GM19438 (cell line): ENCODE results near the gene CLEC20A.

Experiments used
- ATAC-seq: cut with Tn5 transposase; IDR thresholded peaks from one replicate; pipeline ENCODE4 v1.9.1; 2021; ENCODE audit warnings: low read depth; ENCODE audit not compliant: unreplicated experiment

Gene CLEC20A

DNA sequence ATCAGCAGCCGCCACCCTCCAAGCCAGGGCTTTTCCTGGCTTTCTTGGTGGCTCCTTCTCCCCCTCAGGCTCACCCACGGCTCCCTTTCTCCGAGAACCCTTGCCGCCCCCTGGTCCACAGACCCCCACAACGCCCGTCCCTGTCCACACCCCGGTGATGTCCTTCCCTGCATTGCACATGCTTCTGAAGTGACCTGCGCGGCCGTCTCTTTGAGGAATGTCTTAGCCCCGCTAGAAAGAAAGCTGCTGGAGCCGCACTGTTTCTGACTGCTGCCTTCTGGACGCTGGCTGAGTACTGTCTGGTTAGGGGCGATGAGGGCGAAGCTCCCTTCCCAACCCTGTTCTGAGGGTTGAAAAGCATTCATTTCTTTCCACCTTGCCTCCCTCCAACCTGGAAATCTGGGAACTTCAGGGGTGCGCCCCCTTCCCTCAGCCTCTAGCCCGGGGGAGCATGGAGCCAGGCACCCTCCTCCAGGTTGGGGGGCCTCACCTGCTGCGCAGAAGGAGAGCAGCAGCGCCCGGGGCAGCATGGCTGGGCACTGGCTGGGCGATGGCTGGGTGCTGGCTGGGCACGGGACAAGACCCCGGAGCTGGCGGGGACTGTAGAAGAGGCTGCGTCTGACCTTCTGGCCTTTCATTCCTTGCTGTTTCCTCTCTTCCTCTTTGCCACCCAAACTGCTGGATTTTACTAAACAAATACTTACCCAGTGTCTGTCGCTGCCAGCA is at the start of gene CLEC20A:
CLEC20A (minus strand) TSS at position 555 of the 726 bp plus-strand sequence; CDS start at position 530, 25 bp downstream.
- ATAC-seq = no peak

DNA sequence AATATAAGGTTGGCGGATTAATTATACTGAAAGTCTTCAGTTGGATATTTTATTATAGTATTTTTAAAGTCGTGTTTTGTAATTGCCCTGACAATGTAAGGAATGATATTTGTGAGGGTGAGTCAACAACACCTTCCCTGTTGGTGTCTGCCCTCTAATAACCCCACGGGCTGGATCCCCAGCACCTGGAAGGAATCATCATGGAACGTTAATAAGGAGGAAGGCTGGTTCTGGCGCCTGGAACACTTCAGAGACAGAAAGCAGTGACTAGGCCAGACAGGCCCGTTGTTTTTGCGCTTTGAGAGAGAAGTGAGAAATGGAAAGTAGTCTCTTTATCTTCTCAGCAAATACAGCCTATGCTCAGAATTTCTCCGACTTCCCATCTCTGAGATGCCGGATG is 47.8 kb upstream of the CLEC20A start:
- no peak for ATAC-seq

DNA sequence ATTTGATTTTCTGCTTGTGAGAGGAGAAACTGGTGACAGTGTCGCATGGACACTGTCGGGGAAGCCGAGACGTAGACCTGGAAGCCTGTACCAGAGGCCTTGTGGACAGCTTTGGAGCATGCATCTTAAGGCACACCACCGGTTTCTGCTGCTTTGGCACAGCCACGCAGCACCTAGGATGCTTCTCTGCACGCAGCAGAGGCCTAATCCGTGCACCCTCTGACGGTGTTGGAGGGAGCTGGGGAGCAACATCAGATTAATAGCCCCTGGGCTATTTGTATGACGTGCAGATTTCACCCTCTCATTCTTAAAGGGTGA is 46.5 kb upstream of the CLEC20A start:
- ATAC-seq = peak; percentile 45

DNA sequence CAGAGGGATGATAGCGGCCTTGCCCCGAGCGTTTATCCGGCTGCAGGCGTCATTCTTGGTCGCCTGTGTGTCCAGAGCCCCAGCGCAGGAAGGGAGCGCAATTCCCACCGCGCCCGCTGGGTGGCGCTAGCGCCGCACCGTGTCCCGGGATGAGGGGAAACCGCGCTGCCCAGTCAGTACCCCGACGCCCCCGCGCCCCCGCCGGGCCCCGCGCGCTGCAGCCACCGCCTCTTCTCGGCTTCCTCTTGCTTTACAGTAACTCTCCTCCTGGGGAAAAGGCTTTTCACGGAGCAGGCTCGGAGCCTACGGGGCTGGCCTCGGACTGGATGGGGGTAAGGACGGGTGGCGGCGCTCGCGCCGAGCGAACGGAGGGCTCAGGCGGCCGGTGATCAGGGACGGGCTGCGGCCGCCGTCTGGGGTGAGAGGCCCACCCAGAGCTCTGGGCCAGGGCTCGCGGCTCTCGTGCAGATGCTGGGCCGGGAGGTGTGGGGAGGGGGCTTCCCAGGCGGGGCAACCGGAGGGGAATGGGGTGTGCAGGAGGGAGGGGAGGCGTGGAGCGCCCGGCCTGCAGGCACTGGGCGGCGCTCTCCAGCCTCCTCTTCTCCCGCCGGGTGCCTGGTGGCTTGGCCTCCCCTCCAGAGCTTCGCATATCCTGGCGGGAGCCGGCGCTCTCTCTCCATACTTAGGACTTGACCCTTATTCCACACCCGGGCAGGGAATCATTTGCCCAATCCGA is 46.0 kb upstream of the CLEC20A start:
- peak; percentile 76 for ATAC-seq

DNA sequence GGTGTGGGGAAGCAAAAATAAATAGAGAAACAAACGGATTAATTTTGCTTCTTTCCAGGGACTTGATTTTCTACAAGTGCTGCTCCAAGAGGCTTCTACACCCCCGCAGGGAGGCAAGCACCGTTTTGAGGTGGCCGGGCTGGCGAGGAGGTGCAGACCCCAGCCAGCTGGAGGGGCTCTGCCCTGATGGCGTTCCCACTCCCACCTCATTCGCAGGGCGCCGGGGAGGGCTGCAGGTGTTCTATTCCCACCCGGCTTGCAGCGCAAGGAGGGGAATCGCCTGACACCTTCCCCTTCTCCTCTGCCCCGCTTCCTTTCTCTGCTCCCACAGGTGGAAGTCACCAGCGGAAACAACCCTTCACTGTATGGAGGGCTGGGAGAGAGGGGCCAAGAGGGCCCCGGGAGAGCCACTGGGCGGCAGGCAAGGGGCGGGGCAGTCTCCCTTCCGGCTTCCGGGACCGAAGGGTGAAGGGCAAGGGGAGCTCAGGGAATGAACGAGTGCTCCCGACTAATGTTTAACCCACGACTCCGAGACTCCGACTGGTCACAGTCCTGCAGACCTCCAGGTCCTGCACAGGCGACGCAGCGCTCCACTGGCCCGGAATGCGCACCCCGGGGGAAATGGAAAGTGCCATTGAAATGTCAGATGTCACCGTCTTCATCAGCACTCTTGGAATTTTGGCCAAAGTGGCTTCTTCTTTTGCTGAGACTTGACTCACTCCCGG is 45.2 kb upstream of the CLEC20A start:
- ATAC-seq = peak; percentile 59

DNA sequence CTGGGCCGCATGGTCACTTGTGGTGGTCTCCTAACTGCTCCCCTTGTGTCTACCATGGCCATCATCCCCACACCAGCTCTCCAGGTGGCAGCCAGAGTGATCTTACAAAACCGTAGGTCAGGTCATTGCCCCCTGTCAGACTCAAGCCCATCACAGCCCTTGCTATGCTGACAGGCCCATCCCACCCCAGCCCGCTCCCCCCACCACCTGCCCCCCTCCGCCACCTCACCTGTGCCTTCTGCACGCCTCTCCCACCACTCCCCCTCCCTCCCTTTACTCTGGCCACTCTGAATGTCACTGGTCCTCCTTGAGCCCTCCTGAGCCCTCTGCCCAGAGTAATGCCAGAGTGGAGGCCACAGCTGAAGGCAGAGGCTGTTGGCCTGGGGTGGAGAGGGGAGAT is 44.6 kb upstream of the CLEC20A start:
- no peak for ATAC-seq

DNA sequence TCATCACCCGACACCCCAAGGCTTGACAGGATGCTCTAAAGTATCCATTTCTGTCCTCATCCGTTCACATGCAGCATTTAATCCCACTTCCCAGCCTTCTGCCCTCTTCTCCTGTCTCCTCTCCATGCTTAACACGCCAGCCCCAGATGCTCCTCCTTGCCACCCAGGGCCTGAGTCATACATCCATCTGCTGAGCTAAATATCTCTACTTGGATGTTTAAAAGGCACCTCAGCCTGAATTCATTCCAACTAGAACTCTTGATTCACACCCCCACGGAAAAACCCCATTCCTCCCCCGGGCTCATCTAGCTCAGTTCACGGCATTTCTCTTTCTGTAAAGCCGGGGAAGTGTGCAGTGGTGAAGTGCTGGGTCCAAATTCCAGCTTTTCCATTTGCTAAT is 43.9 kb upstream of the CLEC20A start:
- no peak for ATAC-seq

DNA sequence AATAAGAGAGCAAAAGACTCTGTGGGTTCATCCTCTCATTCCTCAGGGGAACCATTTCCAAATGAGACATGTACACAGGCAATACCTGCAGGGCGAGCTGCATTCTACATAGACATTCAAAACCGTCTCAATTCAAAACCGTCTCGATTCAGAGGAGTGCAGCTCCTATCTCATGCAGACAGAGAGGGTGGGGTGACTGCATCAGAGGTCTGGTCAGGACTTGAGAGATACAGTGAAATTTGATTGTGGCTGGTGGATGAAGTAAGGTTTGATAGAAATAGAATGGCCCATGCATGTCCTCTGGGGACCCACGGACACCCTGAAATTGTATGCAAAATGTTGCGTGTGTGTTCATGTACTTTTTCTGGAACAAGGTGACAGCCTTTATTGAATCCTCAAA is 43.4 kb upstream of the CLEC20A start:
- no peak for ATAC-seq

DNA sequence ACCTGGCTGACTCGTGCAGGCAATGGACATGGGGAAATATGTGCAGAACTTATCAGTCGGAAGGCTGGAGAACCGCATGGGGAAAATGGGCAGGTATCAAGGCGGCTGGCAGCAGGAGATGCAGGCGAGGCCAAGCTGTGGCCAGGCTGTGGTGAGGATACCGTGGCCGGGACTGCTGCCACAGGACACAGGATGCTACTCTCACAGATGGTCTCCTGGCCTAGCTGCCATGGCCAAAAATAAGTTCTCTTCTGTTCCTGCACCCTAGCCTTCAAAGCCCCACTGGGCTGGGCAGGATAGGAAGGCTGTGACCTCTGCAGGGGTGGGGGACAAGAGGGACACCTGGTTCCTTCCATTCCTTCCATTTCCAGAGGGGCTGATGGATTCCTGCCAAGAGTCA is 42.5 kb upstream of the CLEC20A start:
- no peak for ATAC-seq

DNA sequence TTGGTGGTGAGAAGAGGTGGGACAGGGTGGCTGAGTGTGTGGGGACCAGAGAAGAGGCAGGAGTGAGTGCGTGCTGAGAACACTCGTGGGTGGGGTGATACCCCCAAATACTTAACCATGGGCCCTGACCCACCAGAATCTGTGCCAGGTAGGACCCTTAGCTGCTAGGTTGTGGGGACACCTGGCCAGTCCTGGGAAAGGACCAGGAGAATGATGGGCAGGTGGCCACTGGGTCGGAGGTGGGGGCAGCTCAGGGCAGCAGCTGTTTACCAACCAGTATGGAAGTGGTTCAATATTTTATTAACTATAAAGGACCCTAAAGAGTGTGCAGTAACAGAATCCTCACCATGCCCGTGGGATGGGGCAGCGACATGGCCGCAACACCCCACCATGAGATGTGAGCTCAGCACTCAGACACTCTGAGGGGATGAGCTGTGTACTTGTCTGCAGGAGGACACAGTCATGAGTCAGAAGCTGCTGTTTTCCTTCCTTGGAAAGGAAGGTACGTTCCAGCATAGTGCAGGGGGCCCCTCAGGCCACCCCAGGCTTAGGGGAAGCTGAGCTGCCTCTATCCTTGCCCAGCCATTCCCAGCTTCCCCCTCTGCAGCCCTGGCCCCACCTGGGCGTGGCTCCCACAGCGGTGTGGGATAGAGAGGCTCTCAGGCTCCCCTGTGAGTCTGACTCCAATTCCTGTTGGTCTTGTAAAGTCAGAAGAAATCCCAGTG is 41.6 kb upstream of the CLEC20A start:
- no peak for ATAC-seq

DNA sequence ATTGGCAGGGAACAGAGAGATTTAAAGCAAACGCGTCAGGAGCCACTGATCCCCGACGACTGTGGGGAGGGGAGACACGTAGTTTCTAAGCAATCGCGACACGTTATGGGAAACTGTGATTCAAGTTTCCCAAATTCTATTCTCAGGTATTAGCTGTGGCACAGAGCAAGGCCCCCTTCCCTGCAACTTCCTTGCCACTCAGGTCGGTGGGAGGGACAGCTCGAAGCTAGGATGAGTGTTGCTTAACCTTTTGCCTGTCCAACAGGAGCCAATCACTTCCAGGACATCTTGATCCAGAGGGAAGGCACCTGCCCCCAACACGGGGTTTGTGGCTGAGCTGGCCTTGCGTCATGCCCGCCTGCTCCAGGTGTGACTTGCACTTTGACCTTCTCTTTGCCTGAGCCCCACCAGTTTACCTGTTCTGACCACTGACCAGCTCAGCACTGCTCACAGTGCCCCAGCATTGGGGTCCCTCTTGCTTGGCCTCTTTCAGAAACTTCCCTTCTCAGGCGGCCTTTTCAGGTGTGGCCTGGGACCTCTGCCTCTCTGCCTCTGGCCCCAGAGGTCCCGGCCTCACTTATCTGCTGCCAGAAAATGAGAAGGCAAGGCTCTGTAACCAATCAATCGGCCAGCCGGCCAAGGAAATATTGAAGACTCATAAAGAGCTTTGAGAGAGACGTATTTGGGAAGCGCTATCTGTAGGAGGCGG is 40.8 kb upstream of the CLEC20A start:
- ATAC-seq = no peak

DNA sequence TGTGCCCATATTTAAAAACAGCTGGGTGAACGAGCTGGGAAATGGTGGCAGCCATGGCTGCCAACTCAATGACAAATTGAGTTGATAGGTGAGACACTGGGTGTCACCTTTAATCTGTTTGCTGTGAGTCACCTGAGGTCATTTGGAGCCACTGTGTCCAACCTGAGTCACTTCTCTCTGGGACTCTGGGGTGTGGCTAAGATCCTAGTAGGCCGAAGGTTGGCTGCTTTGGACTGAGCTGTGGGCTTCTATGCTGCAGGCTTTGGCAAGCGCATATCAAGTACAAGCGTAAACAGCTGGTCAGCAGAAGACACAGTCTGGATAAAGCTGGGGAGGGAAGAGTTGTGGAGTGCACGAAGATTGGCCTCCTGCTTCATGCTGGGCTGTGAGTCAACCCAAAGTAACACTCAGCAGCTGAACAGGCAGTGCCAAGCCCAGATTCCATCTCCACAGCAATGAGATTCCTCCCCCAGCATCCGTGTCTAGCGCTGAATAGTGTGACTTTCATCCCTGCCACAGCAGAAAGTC is 40.1 kb upstream of the CLEC20A start:
- no peak for ATAC-seq

DNA sequence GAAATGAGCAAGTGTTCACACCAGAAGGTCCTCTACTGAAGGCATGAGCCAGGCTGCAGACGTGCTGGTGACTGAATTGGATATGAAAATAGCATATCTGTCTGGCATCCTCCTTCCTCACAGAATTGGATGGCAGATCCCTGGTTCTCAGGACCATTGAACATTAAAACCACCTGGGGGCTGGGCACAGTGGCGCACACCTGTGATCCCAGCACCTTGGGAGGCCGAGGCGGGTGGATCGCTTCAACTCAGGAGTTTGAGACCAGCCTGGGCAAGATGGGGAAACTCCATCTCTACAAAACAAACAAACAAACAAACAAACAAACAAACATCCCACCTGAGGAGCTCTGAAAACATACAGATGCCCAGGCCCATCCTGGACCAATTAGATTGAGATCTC is 39.6 kb upstream of the CLEC20A start:
- ATAC-seq = no peak

DNA sequence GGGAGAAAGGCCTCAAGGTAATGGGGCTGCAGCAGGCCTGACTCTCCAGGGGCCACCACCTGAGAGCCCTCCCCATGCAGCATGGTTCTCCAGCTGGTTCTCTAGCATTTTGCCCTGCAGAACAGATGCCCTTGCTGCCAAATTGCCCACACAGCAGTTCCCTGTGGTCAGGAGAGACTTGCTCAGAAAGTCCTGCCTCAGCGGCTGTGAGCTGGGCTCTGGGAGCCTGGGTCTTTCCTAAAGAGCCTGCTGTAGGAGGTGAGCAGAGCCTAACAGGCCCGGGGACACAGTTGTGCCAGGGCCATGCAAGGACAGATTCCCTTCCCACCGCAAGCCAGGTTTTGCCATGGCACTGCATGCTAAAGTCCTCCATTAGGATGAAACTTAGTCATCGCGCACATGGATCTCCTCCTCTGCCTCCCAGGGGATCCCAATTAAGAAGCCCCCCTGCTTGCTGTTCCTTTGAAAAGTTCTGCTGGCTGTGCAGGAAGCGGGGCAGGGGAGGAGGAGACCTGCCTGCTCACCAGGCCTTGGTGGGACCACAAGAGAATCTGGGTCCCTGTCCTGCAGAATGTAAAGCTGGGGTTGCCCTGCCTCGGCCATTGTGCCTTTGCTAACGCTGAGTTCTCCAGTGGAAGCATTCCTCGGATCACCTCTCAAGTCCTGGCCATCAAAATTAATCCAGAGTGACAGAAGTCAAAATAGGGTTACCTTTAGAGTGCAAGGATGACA is 37.5 kb upstream of the CLEC20A start:
- no peak for ATAC-seq

DNA sequence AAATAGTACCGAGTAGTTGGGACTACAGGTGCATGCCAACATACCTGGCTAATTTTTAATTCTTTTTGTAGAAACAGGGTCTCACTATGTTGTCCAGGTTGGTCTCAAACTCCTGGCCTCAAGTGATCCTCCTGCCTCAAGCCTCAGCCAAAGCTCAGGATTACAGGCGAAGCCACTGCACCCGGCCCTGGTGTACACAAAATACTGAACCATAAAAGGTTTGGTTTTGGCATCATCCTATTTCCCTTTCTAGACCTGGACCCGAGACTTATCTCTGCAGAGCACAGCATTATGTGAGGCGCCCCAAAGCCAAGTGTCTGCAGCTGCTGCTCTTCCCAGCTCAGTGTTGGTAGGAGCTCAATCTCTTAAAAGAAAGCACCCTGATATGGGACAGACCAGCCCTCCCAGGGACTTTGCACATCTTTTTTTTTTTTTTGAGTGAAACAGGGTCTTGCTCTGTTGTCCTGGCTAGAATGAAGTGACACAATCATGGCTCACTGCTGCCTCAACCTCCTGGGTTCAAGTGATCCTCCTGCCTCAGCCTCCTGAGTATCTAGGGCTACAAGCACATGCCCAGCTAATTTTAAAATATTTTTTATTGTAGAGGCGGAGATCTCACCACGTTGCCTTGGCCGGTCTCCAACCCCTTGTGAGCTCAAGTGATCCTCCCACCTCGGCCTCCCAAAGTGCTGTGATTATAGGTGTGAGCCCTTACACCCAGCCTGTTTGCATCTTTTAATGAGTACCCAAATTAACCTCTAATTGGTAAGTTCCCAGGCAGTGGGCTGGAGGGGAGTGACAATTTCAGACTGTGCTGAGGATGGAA is 36.6 kb upstream of the CLEC20A start:
- ATAC-seq = no peak

DNA sequence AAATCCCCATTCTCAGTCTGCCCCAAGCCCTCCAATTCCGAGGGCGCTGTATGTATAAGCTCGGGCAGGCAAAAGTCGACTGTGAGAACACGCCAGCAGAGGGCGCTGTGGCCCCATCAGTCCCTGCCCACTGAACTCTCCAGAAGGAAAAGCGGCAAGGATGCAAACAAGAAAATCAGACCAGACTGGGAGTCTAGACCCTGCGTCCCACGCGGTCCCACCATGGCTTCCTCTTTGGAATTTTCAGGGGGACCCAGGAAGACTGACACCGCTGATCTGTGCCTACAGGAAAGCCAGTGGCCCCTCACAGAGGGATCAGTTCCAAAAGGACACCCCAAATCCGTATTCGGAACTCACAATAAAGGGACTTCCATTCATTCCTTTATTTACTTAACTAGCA is 35.6 kb upstream of the CLEC20A start:
- ATAC-seq = peak; percentile 81

DNA sequence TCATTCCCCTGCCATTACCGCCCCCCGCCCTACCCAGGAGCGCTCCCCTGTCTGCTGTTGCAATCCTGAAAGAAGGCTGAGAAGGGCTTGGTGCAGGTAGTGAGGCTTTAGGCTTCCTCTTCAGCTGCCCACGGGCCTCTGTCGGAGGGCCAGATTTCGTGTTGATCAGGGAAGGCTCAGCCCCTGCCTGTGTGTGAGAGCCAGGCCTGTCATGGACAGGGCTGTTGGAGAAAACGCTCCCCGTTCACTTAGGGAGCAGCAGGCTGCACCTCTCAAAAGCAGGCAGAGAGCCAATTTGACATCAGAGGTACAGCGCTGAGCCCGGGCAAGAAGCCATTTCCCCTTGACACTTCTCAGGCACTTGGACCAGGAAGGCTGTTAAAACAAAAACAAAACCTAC is 35.1 kb upstream of the CLEC20A start:
- ATAC-seq = peak; percentile 12

DNA sequence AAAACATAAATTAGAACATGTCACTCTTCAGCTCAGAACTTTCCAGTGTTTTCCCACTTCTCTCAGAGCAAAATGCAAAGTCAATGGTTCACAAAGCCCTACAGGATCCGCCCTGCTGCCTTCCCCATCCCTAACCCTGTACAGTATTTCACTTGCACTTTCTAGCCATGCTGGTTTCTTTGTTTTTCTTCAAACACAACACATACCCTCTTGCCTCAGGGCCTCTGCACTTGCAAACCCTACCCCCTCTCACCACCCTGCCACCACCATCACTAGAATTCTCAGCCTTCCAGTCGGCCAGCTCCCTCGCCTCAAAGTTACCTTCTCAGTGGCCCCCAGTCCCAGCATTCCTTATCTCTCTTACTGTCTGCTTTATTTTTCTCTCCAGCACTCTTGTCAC is 33.7 kb upstream of the CLEC20A start:
- ATAC-seq = no peak

DNA sequence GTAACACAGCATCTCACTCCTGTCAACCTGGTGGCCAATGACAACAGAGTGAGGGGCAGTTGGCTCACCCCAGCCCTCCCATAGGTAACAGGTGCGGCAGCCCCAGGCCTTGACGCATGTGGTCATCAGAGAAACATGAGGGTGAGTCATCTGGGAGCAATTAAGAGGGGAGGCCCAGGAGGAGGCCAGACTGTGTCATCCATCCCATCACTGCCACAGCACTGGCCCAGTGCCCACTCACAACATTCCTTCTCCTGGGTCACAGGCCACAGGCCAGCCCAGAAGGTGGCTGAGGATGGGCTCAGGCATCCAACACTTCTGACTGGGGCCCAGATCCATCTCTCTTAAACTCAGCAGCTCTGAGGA is 33.3 kb upstream of the CLEC20A start:
- no peak for ATAC-seq
